Hepatic stellate cell (primary cell): ENCODE results near the gene CRYL1.

Experiments
- DNase-seq: peaks from one replicate; pipeline ENCODE4 v3.0.0; 2011; ENCODE audit warnings: low spot score

The CRYL1 gene

GRCh38 chr13:20526664-20527063, 1.0 kb upstream of the CRYL1 start:
- no peak for DNase-seq

GRCh38 chr13:20525144-20525600, 485 bp downstream of the CRYL1 start:
- DNase-seq, result peak; percentile 19

GRCh38 chr13:20521364-20522115, 4.1 kb downstream of the CRYL1 start:
- DNase-seq, result no peak

- DNase-seq, result no peak
These were observed 5.8 kb downstream of the CRYL1 start for GRCh38 chr13:20519875-20520274.

GRCh38 chr13:20518660-20519100, 7.0 kb downstream of the CRYL1 start:
- no peak for DNase-seq

GRCh38 chr13:20514866-20515265, 10.8 kb downstream of the CRYL1 start:
- no peak for DNase-seq

GRCh38 chr13:20513466-20513995, 12.1 kb downstream of the CRYL1 start:
- DNase-seq, result no peak

GRCh38 chr13:20512042-20512683, 13.5 kb downstream of the CRYL1 start:
- DNase-seq, result no peak

GRCh38 chr13:20506696-20507095, 19.0 kb downstream of the CRYL1 start:
- DNase-seq, result no peak

- DNase-seq, result no peak
These were observed 20.0 kb downstream of the CRYL1 start for GRCh38 chr13:20505405-20506366.

- no peak for DNase-seq
These were observed 22.3 kb downstream of the CRYL1 start for GRCh38 chr13:20503088-20504083.

- DNase-seq, result no peak
These were observed 24.1 kb downstream of the CRYL1 start for GRCh38 chr13:20501592-20501991.

- no peak for DNase-seq
These were observed 24.5 kb downstream of the CRYL1 start for GRCh38 chr13:20501120-20501519.

GRCh38 chr13:20499986-20500385, 25.7 kb downstream of the CRYL1 start:
- DNase-seq, result peak; percentile 26

- no peak for DNase-seq
These were observed 27.0 kb downstream of the CRYL1 start for GRCh38 chr13:20498659-20499058.

- DNase-seq, result no peak
These were observed 27.5 kb downstream of the CRYL1 start for GRCh38 chr13:20498129-20498528.

- no peak for DNase-seq
These were observed 28.5 kb downstream of the CRYL1 start for GRCh38 chr13:20497006-20497775.

- DNase-seq, result peak; percentile 67
These were observed 30.3 kb downstream of the CRYL1 start for GRCh38 chr13:20495087-20496023.

- DNase-seq, result no peak
These were observed 31.0 kb downstream of the CRYL1 start for GRCh38 chr13:20494656-20495055.
